Gastrocnemius medialis (tissue), 4 donors: ENCODE data around the gene DZIP1L.

Source experiments
- POLR2A ChIP-seq, 2 donors: fragments of 450-650 bp; IDR thresholded peaks; one replicate each; pipeline ENCODE4 v1.6.1; 2017; ENCODE audit warnings: antibody characterized with exemption in 2 of 2, mild to moderate bottlenecking in 2 of 2, moderate library complexity in 2 of 2
- TF ChIP-seq, protein P1 (sequence below), 5 experiments: fragments of 450-650 bp in 3 of 5; fragments of 200-600 bp in 2 of 5; sonication (generic) in 2 of 5; IDR thresholded peaks in 4 of 5; conservative IDR thresholded peaks in 1 of 5; 1 replicate in 4 of 5; 2 replicates in 1 of 5; pipeline ENCODE4 v1.5.1; 2016 to 2019; ENCODE audit warnings: antibody characterized with exemption in 5 of 5, mild to moderate bottlenecking in 3 of 5, moderate library complexity in 3 of 5

DNA sequence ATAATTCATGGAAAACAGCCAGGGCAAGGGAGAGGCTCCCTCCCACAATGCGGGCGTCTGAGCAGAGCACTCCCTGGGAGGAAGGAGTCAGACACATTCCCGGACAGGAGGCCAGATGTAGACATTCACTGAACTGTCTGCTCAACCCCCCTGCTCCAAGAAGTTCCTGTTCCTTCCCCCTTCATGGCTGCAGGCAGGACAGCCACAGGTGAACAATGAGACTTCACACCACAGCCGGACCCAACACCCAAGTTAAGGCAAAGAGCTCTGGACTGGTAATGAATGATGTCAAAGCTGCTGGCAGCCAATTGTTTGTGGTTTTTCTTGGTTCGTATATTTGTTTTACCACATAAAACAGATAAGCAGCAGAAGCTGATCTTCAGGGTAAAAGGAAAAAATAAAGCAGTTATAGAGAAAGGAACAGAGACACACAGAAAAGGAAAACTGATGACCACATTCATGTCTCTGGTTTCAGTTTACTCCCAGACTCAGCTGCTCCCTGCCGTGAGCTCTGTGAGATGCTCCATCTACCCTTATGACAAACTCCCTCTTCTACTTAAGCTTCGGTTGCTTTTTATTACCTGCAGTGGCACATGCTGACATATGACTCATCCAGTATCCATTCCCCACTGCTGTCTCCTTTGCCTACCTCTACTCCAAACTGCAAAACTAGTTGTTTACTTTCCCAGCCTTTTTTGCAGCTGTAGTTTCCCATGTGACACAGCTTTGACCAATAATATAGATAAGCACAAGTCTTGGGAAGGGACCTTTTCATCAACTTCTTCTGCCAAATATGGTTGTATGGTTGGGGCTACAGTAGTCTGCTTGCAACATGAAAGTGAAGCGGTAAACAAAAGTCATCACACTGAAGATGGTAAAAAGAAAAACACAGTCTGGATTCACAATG, 33.1 kb downstream of the DZIP1L start:
- TF ChIP-seq, protein P1, sequence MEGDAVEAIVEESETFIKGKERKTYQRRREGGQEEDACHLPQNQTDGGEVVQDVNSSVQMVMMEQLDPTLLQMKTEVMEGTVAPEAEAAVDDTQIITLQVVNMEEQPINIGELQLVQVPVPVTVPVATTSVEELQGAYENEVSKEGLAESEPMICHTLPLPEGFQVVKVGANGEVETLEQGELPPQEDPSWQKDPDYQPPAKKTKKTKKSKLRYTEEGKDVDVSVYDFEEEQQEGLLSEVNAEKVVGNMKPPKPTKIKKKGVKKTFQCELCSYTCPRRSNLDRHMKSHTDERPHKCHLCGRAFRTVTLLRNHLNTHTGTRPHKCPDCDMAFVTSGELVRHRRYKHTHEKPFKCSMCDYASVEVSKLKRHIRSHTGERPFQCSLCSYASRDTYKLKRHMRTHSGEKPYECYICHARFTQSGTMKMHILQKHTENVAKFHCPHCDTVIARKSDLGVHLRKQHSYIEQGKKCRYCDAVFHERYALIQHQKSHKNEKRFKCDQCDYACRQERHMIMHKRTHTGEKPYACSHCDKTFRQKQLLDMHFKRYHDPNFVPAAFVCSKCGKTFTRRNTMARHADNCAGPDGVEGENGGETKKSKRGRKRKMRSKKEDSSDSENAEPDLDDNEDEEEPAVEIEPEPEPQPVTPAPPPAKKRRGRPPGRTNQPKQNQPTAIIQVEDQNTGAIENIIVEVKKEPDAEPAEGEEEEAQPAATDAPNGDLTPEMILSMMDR (IDR thresholded peaks at IDR 0.05 in 4 of 5, conservative IDR thresholded peaks at IDR 0.05 in 1 of 5) = no peak
- TF ChIP-seq POLR2A (IDR thresholded peaks at IDR 0.05) = no peak
